NCI-H2171 (cell line): ENCODE results near the gene DUSP2.

Source experiments
- DNase-seq: peaks from one replicate; lab custom pipeline; 2025; lab: John Stamatoyannopoulos, UW

DUSP2 gene

GRCh38 chr2:96113951-96114350, 31.3 kb downstream of the DUSP2 start:
- DNase-seq, result no peak

GRCh38 chr2:96113367-96113677, 31.9 kb downstream of the DUSP2 start:
- no peak for DNase-seq

DNA sequence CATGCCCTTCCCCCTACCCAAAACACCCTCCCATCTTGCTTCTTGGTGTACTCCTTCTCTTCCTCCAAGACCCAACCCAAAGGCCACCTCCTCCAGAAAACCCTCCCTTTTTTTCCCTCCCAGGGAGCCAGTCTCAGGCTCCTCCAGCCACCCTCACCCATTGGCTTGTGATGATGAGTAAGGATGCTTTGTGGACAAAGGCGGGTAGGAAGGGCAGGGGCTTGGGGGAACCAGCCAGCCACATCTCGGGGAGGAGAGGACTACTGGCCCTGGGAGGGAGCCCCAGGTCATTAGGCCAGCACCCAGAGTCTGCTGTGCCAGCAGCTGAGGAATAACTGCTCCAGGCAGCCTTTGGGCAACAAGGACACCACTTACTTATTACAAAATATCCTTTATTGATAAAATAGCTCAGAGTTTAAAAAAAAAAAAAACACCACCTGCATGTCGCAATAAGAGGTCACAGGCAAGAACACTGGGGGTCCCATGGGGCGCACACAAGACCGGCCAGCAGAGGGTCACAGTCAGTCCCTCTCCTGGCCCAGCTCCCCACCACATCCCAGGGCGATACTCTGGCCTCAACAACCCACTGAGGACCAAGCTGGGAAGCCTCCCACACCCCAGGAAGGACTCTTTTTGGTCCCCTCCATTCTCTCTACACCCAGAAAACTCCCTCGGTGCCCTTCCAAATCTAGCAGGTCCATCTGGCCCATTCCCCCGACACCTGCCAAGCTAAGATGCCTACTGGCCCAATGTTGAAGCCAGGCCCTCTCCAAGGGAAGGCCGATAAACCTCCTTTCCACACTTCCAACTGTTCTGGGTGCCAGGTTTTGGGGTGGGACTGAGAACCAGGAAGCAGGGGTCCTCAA, 32.5 kb downstream of the DUSP2 start:
- no peak for DNase-seq

- no peak for DNase-seq
Measured at GRCh38 chr2:96111823-96112500, 33.3 kb downstream of the DUSP2 start.

DNA sequence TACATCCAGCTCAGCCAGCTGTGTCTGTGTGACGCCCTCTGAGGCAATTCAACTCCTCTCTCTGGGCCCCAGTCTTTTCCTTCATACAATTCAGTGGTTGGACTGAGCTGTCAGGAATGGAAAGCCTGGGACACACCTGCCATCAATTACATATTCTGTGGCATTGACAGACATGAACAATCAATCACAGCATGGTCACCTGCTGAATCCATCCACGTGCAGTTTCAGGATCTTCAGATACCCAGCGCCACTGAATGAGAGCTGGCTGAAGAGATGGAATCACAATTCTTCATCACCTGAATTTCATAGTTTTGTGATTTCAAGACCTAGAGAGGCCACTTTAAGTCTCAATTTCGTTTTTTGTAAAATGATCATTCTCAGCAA, 34.0 kb downstream of the DUSP2 start:
- no peak for DNase-seq

- DNase-seq, result no peak
Measured at GRCh38 chr2:96110621-96111256, 34.5 kb downstream of the DUSP2 start.

GRCh38 chr2:96109931-96110511, 35.2 kb downstream of the DUSP2 start:
- no peak for DNase-seq

DNA sequence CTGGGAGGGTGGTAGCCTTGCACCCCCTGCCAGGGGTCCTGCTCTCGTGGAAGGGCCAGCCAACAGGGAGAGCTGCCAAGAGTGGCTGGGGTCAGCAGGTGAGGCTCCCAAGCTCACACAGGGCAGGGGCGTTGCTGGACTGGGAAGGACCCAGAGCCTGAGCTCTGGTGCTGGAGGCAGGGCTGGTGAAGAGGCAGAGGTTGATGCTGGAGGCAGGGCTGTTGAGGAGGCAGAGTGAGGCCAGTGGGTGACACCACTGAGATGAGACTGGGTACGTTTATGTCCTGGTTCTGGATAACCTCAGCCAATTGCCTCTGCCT, 35.9 kb downstream of the DUSP2 start:
- DNase-seq, result no peak

DNA sequence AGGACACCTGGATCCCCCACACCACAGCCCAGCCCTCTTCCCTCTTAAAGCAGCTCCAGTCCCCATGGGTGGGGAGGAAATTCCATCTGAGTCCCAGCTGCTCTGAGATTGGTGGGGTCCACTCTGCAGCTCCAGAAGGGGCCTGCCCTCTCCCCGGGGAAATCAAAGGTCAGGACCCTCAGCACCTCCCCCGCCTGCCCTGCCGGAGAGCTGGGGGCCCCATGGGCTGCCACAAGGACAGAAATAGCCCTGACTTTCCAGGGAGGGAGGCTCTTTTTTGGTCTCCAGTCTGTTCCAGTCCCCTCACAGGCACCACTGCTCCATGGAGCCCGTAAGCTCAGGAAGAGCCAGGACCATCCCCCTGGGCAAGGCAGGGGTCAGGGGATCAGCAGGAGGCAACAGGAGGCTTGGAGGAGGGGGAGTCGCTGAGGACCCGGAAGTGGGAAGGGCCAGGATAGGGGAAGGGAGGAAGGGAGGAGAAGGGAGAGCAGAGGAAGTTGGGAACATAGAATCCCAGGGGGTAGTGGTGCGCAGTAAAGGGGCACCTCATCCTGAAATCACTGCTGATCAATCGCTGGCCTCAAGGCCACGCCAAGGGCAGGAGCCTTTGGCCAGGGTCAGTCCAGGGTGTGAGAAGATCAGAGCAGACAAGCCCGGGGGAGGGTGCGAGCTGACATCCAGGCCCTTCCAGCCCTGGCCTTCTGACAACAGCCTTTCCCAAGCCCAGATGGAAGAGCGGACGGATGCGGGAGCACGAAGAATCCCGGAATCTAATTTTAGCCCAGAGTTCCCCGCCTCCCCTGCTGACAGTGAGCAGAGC, 36.5 kb downstream of the DUSP2 start:
- DNase-seq, result no peak

GRCh38 chr2:96108151-96108540, 37.1 kb downstream of the DUSP2 start:
- no peak for DNase-seq

GRCh38 chr2:96107708-96108065, 37.6 kb downstream of the DUSP2 start:
- no peak for DNase-seq

- DNase-seq, result no peak
Measured at GRCh38 chr2:96106991-96107707, 38.1 kb downstream of the DUSP2 start.

- no peak for DNase-seq
Measured at GRCh38 chr2:96105994-96106715, 39.1 kb downstream of the DUSP2 start.

DNA sequence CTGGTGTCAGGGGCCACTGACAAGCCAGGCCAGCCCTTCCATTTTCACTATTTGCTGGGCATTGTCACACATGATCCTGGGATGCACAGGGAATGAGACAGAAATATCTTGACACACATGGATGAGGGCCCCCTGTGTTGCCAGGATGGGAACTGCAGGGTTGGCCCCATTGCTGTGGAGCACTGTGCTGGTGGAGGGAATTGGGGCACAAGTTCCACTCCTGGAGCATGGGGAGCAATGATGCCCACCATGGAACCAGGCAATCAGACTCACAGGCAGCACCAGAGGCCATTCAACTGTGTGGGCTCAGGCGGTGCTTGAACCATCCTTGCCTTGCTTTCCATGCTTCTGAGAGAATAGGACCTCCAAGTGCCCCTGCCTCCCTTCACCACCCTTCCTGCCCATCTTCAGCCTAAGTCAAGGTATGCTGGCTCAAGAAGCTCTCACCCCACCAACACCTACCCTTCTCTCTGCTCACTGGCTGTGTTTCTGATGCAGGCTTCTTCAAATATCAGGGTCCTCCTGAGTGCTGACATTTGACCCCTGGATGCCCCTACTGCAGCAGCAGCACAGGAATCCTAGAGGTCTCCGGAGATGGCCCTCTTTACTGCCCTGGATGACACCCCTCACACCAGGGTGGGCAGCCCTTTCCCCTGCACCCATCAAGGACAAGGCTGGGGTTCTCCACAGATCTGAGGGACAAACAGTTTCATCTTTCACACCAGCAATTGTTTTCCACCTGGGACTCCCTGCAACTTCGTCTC, 39.9 kb downstream of the DUSP2 start:
- no peak for DNase-seq

- DNase-seq, result no peak
Measured at GRCh38 chr2:96104487-96104861, 40.8 kb downstream of the DUSP2 start.

GRCh38 chr2:96103761-96104486, 41.3 kb downstream of the DUSP2 start:
- DNase-seq, result no peak

GRCh38 chr2:96103187-96103601, 42.0 kb downstream of the DUSP2 start:
- no peak for DNase-seq

- DNase-seq, result no peak
Measured at GRCh38 chr2:96102596-96103186, 42.5 kb downstream of the DUSP2 start.

DNA sequence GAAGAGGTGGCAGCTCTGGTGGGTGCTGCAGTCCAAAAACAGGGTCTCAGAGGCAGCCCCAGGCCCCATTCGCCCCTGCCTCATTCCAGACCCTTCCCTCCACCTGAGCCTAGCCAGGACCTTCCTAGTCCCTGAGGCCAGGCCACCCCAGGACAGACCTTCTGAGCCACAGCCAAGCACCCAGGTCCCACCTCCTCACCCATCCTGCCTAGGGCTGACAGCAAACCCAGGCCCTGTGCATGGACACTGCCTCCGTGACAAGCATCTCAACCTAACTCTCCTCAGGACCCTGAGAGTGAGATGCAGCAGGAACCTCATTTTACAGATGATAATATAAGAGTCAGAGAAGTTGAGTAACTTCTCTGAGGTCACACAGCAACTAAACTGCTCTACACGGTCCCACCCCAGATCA, 44.3 kb downstream of the DUSP2 start:
- no peak for DNase-seq
